Hepatic stellate cell (primary cell): Measurements from ENCODE around the gene BMPR1B.

Experiments
- DNase-seq: peaks from one replicate; pipeline ENCODE4 v3.0.0; 2011; ENCODE audit warnings: low spot score

BMPR1B gene

GRCh38 chr4:94757192-94758140, at the start of gene BMPR1B:
Gene BMPR1B (plus strand): TSS chr4:94757955. CDS start chr4:95104425, 346,470 bp downstream.
- peak; percentile 56 for DNase-seq

- no peak for DNase-seq
Observed at GRCh38 chr4:94711635-94712034, 46.1 kb upstream of the BMPR1B start.

DNA sequence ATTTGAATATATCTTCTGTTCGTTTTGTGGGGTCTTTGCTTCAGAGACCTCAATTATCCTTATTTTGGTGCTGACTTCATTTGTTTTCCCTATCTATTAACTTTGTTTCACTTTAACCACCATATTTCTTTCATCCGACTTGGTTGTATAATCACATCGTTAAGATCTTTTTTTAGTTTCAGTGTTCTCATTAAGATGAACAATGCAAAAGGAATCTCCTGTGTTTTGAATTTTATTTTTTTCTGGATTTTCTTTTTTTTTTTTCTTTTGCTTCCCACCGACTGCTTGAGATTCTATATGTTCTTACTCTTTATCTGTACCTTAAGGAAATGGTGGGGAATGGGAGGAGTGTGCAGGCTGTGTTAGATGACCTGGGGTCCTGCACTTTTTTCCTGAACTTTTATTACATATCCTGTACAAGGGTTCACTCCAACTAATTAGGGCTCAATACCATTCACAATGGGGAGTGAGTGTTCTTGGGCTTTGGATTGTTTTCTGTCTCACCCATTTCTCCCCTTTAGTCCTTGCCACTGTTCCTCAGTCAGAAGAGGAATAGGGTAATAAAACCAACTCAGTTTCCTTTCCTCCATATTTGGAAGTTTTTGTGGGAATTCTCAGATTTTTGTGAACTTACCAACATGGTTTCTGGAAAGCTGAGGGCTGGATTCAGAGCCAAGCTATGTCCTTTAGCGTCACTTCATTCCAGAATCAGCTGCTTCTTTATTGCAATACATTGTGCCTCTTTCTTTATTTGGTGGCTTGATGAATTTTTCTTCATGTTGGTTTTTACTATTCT, 43.2 kb upstream of the BMPR1B start:
- DNase-seq: peak; percentile 55

GRCh38 chr4:94715726-94716125, 42.0 kb upstream of the BMPR1B start:
- no peak for DNase-seq

DNA sequence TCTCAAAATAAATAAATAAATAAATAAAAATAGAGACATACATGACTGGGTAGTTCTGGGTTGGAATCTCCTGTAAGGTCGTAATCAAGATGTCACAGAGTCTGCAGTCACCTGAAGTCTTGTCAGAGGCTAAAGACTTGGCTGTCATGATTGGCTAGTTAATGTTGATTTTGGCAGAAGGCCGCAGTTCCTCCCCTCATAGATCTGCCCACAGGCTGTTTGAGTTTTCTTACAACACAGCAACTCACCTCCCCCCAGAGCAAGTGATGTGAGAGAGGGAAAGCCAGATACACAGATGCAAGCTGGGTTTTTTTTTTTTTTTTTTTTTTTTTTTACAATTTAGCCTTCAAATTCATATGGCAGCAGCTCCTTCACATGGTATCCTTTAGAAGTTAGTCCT, 36.4 kb upstream of the BMPR1B start:
- no peak for DNase-seq

DNA sequence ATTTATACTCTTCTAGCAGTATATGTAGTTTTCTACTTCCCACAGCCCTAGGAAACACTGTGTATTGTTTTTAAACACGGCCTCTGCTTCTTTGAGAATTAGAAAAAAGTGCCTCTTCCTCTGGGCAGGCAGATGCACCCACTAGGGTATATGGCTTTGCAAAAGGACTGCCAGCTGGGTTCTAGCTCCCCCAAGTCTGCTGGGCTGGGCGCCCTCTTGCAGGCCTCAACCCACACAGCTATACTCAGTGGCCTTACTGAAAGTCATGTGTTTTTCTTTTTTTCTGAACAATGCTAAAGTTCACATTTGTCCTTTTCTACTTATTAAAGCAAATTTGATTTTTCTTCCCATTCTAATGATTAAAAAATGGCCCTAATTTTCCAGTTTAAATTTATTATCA, 35.5 kb upstream of the BMPR1B start:
- DNase-seq: no peak

- DNase-seq: no peak
Observed at GRCh38 chr4:94722748-94723147, 35.0 kb upstream of the BMPR1B start.

DNA sequence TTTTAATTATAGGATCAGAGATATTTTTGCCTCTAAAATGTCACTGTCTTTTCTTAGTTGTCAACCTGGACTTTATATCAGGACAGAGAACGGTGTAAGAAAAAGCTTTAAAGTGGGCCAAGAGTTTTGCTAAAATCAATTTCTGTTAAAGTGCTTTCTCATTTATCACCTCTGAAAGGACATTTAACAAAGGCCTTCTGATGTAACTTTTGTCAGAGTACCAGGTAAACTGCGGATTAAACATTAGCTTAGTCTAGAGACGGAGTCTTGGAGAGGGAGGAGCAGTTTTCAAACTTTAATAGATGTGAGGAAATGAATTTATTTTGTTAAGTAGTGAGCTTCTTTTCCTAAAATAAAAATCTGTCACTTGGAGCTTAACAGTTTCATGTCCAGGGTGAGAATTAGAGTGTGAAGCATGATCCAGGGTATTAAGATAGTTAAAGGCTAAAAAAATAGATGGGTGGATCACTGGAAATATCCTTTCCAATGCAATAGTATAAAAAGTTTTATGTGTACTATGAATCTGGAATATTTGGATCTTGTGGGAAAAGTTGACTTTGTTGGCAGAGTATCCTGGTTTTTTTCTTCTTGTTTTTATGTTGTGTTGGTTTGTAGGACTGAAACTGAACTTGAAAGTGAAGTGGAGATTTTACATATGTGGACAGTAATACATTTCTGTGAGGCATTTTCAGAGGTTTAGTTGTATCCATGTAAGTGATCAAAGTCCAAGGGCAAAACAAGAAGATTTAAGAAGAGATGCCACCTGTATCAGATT, 33.6 kb upstream of the BMPR1B start:
- no peak for DNase-seq

- DNase-seq: no peak
Observed at GRCh38 chr4:94726524-94727123, 31.1 kb upstream of the BMPR1B start.

GRCh38 chr4:94728056-94728766, 29.5 kb upstream of the BMPR1B start:
- DNase-seq: no peak

DNA sequence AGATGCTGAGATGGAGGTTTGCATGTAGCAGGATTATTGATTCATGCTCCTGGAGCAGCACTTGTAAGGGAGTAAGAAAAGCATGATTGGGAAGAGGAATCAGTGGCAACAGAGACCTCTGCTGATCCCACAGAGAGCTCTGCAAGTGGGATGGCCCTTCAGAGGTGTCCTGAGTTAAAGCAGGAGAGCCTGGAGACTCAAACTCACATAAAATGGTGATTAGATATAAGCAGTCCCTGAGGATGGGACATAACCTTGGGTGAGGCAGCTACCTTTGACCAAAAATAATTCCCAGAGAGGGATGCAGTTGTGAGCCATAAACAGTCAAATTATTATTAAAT, 25.4 kb upstream of the BMPR1B start:
- no peak for DNase-seq

- DNase-seq: no peak
Observed at GRCh38 chr4:94739741-94740140, 18.0 kb upstream of the BMPR1B start.

DNA sequence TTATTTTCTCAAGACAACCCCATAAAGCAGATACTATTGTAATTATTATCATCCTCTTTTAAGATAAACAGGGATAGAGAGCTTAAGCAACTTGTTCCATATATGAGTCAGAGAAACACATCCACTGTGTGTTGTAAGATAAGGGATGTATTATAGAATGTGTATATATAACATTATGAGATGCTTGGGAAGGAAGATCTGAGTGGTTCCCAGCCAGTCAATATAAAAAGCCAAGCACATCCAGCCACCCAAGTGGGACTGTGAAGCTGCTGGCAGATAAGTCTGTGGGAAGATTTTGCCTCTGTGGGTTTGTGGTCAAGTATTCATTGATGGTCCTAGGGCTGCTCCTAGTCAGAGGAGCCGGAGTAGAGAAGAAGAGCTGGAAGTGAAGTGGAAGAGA, 16.5 kb upstream of the BMPR1B start:
- DNase-seq: no peak

GRCh38 chr4:94743838-94744237, 13.9 kb upstream of the BMPR1B start:
- DNase-seq: no peak

DNA sequence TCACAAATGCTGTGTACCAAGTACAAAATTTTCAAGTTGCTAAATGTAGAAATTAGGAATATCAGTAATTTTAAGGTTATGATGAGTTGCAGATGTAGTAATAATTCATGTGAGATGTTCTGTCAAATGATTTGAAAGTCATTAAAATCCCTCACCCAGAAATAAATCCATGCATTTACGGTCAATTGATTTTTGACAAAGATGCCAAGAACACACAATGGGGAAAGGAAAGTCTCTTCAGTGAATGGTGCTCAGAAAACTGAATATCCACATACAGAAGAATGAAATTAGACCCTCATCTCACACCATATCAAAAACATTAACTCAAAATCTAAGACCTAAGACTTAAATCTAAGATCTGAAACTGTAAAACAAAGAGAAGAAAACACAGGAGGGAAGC, 12.9 kb upstream of the BMPR1B start:
- DNase-seq: no peak

DNA sequence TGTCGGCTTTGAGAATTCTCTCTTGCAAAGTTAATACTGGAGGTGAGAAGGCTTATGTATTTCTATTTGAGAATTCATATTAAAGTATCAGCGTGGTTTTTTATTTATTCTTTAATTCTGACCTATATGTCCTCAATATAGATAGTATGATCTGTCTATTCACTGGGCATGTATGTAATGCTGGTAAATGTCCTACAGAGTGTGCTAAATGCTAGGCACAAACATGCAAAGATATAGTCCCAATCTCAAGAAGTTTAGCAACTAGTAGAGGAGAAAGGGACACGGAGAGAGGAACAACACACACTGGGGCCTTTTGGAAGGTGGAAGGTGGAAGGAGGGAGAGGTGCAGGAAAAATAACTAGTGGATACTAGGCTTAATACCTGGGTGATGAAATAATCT, 11.0 kb upstream of the BMPR1B start:
- DNase-seq: no peak

DNA sequence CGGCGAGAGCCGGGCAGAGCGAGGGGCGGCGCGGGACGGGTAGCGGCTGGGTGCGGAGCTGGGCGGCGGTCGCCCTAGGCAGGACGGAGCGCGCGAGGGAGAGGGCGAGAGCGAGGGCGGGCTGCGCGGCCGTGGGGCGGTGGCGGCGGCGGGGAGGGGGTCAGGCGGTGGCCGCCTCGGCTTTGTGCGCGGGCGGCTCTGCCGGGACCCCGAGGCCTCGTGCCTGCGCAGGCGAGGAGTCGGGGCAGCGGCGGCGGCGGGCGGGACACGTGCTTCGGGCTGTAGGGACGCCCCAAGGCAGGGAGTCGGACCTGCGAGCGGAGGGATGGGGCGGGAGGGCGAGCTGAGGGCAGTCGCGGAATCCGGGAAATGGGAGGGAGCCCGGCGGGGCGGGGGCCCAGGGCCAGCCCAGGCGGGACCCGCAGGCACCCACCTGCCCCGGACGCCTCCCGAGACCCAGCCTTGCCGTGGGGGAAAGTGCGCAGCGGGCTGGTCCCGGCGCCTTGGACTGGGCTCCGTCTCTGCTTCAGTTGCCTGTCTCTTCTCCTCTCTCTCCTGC, 465 bp downstream of the BMPR1B start:
- DNase-seq: peak; percentile 27

DNA sequence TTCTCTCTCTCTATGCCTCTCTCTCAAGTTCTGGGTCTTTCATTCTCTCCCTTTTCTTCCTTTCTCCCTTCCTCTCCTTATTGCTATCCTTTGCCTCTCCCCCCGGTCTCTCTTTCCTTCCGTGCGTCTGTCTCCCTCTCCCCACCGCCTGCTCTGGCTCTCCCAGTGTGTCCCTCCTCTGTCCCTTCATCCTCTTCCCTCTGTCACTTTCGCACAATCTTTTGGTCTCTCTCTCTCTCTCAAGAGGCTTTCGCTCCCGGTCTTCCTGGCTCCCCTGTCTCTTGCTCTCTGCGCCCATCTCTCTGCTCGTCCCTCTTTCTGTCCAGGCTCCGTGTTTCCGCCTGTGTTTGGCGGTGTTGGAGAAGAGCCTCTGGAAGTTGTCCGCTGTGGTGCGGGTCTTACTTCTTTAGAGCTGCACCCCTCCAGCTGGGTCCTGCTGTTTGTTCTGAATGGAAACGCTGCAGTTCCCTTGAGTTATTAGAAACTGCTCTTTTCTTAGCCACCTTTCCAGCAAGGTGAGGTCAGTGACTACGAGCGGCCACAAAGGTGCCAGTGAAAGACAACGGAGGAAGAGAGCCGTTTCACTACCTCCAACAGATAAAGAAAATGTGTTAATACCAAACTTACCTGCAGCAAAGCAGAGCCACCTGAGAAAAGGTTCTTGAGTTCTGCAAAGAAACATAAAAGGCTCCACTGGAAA, 1.1 kb downstream of the BMPR1B start:
- peak; percentile 21 for DNase-seq

GRCh38 chr4:94759767-94760211, 2.0 kb downstream of the BMPR1B start:
- no peak for DNase-seq

GRCh38 chr4:94762326-94762725, 4.6 kb downstream of the BMPR1B start:
- no peak for DNase-seq
